Inferior parietal cortex (tissue), 1 donor: ENCODE results near the gene PRKN.

ENCODE experiments used
- DNase-seq: peaks from one replicate; pipeline ENCODE4 v3.0.0-alpha.2; 2016; ENCODE audit errors: extremely low spot score

Gene PRKN

DNA sequence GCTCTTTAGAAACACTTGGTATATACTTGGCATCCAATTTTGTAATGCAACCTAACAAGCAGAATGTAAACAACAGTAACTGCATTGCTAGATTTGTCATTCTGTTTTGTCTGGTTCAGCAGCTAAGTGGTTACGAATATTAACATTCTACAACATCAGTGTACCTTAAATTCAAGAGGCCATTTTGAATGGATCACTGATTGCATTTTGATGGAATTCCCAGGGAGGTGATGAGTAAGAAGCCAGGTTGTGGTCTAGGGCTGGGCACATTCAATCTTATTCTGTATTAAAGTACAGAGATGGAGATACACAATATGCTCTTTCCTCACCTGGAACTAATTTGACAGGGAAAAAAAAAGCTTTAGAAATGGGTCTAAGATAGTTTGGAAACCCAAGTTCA lies 483.5 kb downstream of the PRKN start:
- no peak for DNase-seq

DNA sequence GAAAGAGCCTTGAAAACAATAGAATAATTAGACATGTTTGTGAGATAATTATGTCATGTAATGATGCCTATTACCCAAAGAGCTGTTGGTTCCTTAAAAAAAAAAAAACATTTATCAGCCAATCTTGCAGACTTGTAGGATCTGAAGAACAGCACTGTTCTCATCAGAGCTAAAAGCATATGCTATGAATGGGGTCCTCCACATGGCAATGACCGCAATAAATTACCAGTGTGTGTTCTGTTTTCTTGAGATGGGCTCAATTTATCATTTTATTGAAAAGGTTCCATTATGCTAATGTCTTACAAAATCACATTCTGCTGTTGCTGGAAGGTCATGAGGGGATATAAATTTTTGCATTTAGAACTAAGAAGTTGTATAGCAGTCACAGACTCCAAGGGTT lies 484.7 kb downstream of the PRKN start:
- DNase-seq = no peak

DNA sequence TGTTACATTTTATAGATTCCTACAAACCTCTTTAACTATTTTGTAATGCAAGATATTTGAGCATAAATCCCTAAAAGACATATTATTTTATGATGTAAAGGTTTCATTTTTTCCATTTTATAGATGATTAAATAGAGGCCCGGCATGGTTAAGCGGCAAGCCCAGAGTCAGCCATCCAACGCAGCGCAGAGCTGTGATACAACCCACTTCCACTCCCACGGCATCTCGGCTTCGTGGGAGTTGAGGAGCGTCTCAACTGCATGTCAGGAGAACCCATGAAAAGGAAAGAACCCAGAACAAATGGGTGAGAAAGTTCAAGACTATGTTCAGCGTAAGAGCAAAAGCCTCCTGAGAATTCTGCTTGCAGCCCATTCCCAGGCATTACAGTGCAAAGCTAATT lies 488.2 kb downstream of the PRKN start:
- DNase-seq = no peak

DNA sequence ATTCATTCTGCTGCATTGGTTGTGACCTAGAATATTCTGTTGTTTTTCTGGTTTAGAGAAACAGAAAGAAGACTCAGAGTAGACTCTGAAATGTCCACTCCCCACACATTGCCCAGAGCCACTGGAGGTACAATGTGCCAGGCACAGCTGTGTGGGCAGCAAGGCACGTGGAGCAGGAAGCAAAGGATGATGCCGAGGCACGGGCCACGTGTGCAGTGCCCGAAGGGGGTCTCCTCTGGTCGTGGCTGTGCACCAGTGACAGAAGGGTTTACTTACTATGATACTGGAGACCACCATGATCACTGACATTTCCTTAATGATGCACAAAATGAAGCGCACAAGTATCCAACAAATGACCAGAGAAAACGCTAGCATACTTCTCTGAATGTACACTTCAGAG lies 488.9 kb downstream of the PRKN start:
- DNase-seq = no peak

DNA sequence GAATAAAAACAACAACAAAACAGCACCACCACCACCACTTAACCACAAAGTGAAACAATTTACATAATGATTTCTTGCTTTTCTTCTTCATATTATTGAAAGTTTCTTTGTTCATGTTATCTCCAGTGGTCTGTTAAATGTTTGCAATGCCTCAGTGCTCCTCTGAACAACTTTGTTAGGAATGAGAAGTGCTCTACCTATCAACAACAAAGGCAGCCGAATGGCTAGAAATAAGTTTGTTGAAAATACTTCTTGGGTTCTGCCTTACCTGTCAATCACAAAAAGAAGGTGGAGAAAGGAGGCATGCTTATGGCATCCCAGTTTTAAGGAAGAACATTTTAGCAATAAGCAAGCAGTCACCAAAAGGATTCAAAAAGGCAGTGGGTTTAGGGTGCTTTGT lies 490.2 kb downstream of the PRKN start:
- DNase-seq = no peak

- DNase-seq = no peak
Observed at GRCh38 chr6:162234631-162235030, 492.9 kb downstream of the PRKN start.

DNA sequence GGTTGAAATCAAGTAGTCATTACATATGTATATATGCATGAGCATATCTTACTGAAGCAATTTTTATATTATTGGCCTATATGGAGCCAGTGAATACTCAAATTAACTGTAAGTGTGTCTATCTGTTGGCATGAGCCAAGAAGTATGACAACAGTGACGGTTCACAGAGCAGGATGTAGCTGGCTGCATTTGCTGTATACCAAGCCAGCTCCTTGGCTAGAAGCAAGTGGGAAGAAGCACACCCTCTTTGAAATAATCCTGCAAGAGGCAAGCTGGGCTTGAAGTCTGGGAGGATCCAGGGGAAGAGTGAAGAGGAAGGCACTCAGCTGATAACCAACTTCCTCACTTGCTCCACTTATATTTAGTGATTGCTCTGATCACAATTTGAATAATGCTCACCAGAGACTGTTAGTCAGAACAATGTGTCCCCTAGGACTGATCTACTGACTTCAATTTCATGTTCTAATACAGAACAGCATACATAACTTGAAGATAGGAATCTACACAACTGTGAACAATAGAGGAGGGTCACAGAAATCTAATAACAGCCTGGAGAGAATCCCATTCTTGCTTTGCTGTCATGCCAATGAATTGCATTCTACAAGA lies 497.3 kb downstream of the PRKN start:
- DNase-seq = no peak

DNA sequence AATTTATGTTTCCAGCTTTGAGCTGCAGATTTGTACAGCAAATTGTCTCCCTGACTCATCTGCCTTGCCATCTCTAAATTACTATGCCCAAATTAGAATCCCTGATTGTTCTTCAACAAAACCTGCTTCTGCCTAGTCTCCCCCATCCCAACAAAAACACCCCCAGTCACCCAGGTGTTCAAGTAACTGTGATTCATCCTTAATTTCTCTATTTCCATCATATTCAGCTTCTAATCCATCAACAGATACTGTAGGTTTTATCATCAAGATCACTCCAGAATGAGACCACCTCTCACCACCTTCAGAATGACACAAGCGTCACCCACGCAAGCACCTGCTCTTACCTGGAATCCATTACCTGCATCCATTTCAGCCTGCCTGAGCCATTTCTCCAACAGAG lies 498.5 kb downstream of the PRKN start:
- no peak for DNase-seq

DNA sequence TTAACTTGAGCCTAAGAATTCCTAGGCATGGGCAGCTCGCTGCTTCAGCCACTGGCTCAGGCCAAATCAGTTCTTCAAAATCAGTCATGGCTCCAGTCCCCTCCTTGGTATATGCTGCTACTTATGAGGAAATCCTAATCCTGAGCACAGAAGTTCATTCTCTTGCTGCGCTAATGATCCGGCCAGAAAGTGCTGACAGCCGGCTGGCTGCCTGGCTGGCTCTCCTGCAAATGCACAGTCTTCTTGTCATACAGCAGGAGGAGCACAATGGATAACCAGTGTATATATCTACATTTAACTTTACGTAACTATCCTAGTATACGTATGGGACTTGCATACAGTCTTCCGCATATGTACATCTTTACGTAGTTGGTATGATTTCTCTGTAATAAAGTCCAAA lies 500.8 kb downstream of the PRKN start:
- DNase-seq = no peak

- DNase-seq = no peak
Observed at GRCh38 chr6:162222521-162222920, 505.0 kb downstream of the PRKN start.

GRCh38 chr6:162220876-162221275 lies 506.7 kb downstream of the PRKN start:
- no peak for DNase-seq

DNA sequence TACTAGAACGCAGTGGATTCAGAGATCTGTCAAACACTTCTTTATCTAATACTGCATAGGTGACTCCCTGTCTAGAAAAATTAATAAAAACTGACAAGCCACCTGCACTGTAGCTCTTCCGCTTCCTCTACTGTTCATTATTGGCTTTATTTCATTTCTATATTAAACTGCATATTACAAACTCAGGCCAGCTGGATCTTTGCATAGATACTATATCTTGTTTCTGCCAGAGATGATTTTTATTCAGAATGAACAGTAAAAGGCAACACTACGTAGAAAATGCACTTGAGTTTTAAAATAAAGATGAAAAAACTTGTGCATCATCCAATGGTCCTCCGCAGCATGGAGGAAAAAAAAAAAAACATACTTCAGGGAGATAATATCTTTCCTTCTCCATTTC lies 508.3 kb downstream of the PRKN start:
- no peak for DNase-seq

- DNase-seq = no peak
Observed at GRCh38 chr6:162217811-162218493, 509.6 kb downstream of the PRKN start.

GRCh38 chr6:162217058-162217457 lies 510.5 kb downstream of the PRKN start:
- DNase-seq = no peak

DNA sequence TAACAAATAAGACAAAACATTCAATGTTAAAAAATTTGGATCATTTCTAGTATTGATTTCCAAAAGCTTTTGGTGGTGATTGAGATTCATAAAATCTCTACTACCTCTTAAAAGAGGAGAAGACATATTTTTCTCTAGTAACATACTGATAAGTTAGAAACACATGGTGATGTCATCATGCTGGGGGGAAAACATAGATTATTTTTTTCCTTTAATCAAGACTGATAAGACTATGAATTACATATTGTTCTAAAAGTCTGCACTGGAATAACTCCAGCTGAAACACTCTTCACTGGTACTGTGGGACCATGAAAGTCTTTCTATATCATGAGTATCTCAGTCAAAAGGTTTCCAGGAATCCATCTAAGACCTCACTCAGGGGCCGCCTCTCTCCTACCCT lies 515.8 kb downstream of the PRKN start:
- DNase-seq = no peak

DNA sequence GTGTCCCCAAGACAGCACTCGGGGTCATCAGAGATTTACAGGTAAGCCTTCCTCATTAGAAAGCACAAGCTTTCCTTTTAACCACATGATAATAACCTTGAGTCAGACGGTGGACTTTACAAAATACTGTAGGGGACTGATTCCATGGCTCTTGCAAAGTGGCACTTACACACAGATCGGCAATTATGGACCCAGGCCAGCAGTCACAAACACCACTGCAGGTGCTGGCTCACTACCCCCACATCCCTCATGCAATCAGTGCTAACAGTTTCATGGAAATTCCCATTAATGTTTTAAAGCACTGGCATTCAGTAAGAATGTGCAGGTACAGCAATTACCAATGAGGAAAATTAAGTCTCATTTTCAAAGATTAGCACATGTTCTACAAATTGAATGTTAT lies 516.5 kb downstream of the PRKN start:
- DNase-seq = no peak

DNA sequence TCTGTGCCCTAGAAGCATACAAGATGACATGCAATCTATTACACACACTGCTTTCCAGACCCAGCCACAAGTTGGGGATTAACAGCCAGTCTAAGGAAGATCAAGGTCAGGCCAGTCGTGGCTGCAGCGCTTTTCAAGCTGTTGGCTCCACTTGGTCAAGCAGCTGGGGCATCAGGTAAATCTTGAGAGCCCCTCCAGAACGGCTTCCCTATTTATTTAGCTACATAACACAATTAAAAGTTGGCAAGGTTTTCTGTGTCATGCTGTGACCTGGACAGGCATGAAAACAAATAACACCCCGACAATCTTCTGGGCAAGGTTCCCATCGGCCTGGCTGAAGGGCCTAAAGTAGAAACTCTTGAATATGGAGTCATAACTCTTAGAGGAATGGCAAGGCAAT lies 524.3 kb downstream of the PRKN start:
- DNase-seq = no peak

GRCh38 chr6:162200945-162201690 lies 526.4 kb downstream of the PRKN start:
- no peak for DNase-seq

DNA sequence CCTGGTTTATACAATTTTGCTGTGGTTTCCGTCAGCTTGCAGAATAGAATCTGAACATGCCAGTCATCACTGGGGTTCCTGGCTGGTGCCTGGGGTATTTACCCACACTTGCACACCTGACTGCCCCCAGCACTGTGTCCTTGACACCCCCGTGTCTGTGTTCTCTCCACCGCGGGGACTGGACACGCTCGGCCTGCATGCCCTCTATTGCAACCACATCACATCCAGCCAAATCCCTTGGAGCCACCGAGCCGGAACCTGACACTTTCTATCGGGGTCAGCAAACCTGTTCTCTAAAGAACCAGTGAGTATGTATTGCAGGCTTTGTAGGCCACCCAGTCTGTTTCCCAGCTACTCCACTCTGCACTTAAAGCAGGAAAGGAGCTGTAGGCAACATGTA lies 527.5 kb downstream of the PRKN start:
- DNase-seq = no peak

- no peak for DNase-seq
Observed at GRCh38 chr6:162198925-162199324, 528.6 kb downstream of the PRKN start.

GRCh38 chr6:162198076-162198475 lies 529.5 kb downstream of the PRKN start:
- DNase-seq = no peak

- no peak for DNase-seq
Observed at GRCh38 chr6:162195441-162195840, 532.1 kb downstream of the PRKN start.

GRCh38 chr6:162190981-162191380 lies 536.6 kb downstream of the PRKN start:
- DNase-seq = no peak
